Hepatocyte (in vitro differentiated cells): Measurements from ENCODE around the gene FNIP2.

Experiments used
- CTCF ChIP-seq: fragments of 200-600 bp; sonication (generic); IDR thresholded peaks from 2 replicates; pipeline ENCODE4 v1.5.1; 2016; ENCODE audit warnings: antibody characterized with exemption, mild to moderate bottlenecking; ENCODE audit not compliant: poor library complexity
- EZH2 ChIP-seq: fragments of 200-600 bp; sonication (generic); IDR thresholded peaks from 2 replicates; pipeline ENCODE4 v1.6.1; 2016; ENCODE audit warnings: antibody characterized with exemption, mild to moderate bottlenecking, borderline replicate concordance
- EZH2phosphoT487 ChIP-seq: fragments of 200-600 bp; sonication (generic); IDR thresholded peaks from one replicate; pipeline ENCODE4 v1.6.1; 2018; ENCODE audit warnings: antibody characterized with exemption, mild to moderate bottlenecking, low read depth, moderate library complexity; ENCODE audit not compliant: unreplicated experiment, severe bottlenecking

- no peak for TF ChIP-seq EZH2
- TF ChIP-seq CTCF = no peak
- no peak for TF ChIP-seq EZH2phosphoT487
These were observed 58.7 kb downstream of the FNIP2 start for GRCh38 chr4:158827543-158827981.
